ENCODE results near the gene GALNTL6. TPM values are rescaled to one million over a fixed set of nuclear protein-coding genes. Genes with fewer than 3 reads are reported as not detected.

The GALNTL6 gene
- total RNA-seq, 1 donor from 2014 or later: 0.61 TPM

DNA sequence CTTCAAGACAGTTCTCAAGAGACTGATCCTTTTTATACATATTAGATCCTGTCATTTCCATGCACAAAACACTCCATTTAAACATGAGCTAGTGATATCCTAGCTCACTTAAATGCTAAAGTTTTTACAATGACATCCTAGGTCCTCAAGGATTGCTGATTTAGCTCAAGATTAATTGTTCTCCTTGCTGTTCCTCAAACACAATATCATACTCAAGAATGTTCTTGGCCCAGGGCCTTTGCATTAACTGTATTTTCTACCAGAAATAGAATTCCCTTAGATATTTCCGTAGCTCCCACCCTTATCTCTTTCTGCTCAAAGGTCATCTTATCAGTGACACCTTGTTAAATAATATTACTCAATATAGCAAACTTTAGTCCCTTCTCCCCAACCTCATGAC lies 270.1 kb downstream of the GALNTL6 start:
- Histone ChIP-seq H3K4me2 (ENCODE audit: low read length) (no peak overlapping the region), H2AFZ (ENCODE audit: low read depth, low read length) (no peak overlapping the region), H3K36me3 (ENCODE audit: insufficient read depth, low read length) (no peaks in the 10 kb centered on the region), H3K4me3 (ENCODE audit: insufficient read depth, low read depth, low read length) (no peak overlapping the region), H3K9me3 (ENCODE audit: insufficient read depth, low read depth, low read length) (no peaks in the 10 kb centered on the region), H3K9ac (ENCODE audit: low read length) (no peak overlapping the region), H3K27me3 (ENCODE audit: insufficient read depth, low read length) (no peaks in the 10 kb centered on the region), H3K27ac (ENCODE audit: low read depth, low read length) (no peak overlapping the region), H3K79me2 (ENCODE audit: insufficient read depth, low read length) (no peaks in the 10 kb centered on the region), H4K20me1 (ENCODE audit: insufficient read depth, low read length) (no peaks in the 10 kb centered on the region), H3K4me1 (ENCODE audit: insufficient read depth, low read length) (no peaks in the 10 kb centered on the region)
- no peak overlapping the region for H3K27ac Mint-ChIP-seq (ENCODE audit: unreplicated experiment)
- FAIRE-seq: no peak
- no peak overlapping the region for H3K4me3 Mint-ChIP-seq (ENCODE audit: unreplicated experiment)
- DNase-seq (ENCODE audit: low read depth): no peak
- no peaks in the 10 kb centered on the region for H3K9me3 Mint-ChIP-seq (ENCODE audit: unreplicated experiment)
- no peaks in the 10 kb centered on the region for H3K27me3 Mint-ChIP-seq (ENCODE audit: low read depth, unreplicated experiment)
- peaks cover under 1% of the 10 kb centered on the region for H3K36me3 Mint-ChIP-seq (ENCODE audit: low read depth, unreplicated experiment)
- H3K4me1 Mint-ChIP-seq (ENCODE audit: low read depth, unreplicated experiment): no peaks in the 10 kb centered on the region
- no peak for TF ChIP-seq CTCF (IDR thresholded peaks at IDR 0.05; ENCODE audit: insufficient read depth, low read depth, low read length)
- no peak for TF ChIP-seq EZH2 (IDR thresholded peaks at IDR 0.05; ENCODE audit: insufficient read depth, low read length)

DNA sequence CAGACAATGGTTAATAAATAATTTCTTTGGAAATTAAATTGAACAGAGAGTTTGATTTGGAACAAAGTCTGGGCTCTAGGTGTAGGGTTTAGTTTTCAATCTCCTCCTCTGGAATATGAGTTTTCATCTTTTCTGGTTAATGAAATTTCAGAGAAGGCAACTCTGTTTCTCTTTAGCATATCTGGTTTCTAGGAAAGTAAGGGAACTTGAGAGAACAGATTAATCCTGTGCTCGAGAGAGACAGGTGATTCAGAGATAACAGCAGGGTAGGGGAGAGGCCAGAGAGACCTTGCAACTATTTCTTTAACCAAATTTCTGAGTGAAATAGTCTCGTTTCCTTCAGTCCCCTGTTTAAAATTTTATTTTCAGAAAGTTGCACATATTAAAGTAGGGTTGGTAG lies 275.4 kb downstream of the GALNTL6 start:
- H3K27ac ChIP-seq (ENCODE audit: low read depth, low read length): no peak overlapping the region
- no peaks in the 10 kb centered on the region for H3K9me3 Mint-ChIP-seq (ENCODE audit: unreplicated experiment)
- H3K4me3 Mint-ChIP-seq (ENCODE audit: unreplicated experiment): no peak overlapping the region

More for the DNA sequence above, 275.4 kb downstream of the GALNTL6 start:
- Histone ChIP-seq H3K9ac (ENCODE audit: low read length) (no peak overlapping the region), H3K4me2 (ENCODE audit: low read length) (no peak overlapping the region), H3K4me3 (ENCODE audit: insufficient read depth, low read depth, low read length) (no peak overlapping the region), H3K27me3 (ENCODE audit: insufficient read depth, low read length) (no peaks in the 10 kb centered on the region), H3K4me1 (ENCODE audit: insufficient read depth, low read length) (no peaks in the 10 kb centered on the region), H3K9me3 (ENCODE audit: insufficient read depth, low read depth, low read length) (no peaks in the 10 kb centered on the region), H4K20me1 (ENCODE audit: insufficient read depth, low read length) (no peaks in the 10 kb centered on the region), H2AFZ (ENCODE audit: low read depth, low read length) (no peak overlapping the region), H3K36me3 (ENCODE audit: insufficient read depth, low read length) (no peaks in the 10 kb centered on the region), H3K79me2 (ENCODE audit: insufficient read depth, low read length) (no peaks in the 10 kb centered on the region)
- H3K4me1 Mint-ChIP-seq (ENCODE audit: low read depth, unreplicated experiment): no peaks in the 10 kb centered on the region
- no peak overlapping the region for H3K27ac Mint-ChIP-seq (ENCODE audit: unreplicated experiment)
- DNase-seq (ENCODE audit: low read depth) (no peak), FAIRE-seq (no peak)
- H3K27me3 Mint-ChIP-seq (ENCODE audit: low read depth, unreplicated experiment): no peaks in the 10 kb centered on the region
- TF ChIP-seq EZH2 (IDR thresholded peaks at IDR 0.05; ENCODE audit: insufficient read depth, low read length) (no peak), CTCF (IDR thresholded peaks at IDR 0.05; ENCODE audit: insufficient read depth, low read depth, low read length) (no peak)
- H3K36me3 Mint-ChIP-seq (ENCODE audit: low read depth, unreplicated experiment): no peaks in the 10 kb centered on the region
